Naive thymus-derived CD8-positive, alpha-beta T cell (primary cell): ENCODE results near the gene PHKB. TPM values are rescaled to one million over a fixed set of nuclear protein-coding genes. Genes with fewer than 3 reads are reported as not detected.
A peak's percentile ranks its signal among the peaks of the same experiment; 100 is the strongest.
"Not testable (repeated sequence)": the region's sequence is repeated elsewhere in the genome, so short reads cannot be mapped to it uniquely, and the experiment has no call there.

ENCODE experiments used
- ATAC-seq, 2 donors: fragments of 150-1000 bp; cut with Tn5 transposase in 1 of 2; sonication (Bioruptor Pico), chemical (Tn5 transposase) in 1 of 2; 1 replicate in 1 of 2; 2 replicates in 1 of 2; pipeline ENCODE4 v1.10.0; 2021; ENCODE audit warnings: mild to moderate bottlenecking in 2 of 2, moderate library complexity in 2 of 2
- POLR2A ChIA-PET: fragments of 350-600 bp; sonication (Branson Sonifier 250); formaldehyde crosslinking; loops from one replicate; lab custom pipeline; 2021; ENCODE audit warnings: antibody characterized with exemption; lab: Charles Lee
- DNase-seq, 10 donors: peaks; one replicate each; pipeline versions ENCODE4 v3.0.0 to v3.0.0-alpha.2; 2020 to 2022
- H3K27ac Mint-ChIP-seq, 10 donors: one replicate each; pipeline ENCODE4 v1.8.0; 2020 to 2022; ENCODE audit warnings: mild to moderate bottlenecking in 10 of 10, mixed read lengths in 10 of 10, moderate library complexity in 4 of 10, inconsistent platforms in 1 of 10
- H3K27me3 Mint-ChIP-seq, 5 donors: one replicate each; pipeline ENCODE4 v1.8.0; 2021 to 2022; ENCODE audit warnings: mixed read lengths in 5 of 5
- H3K36me3 Mint-ChIP-seq, 3 donors: one replicate each; pipeline ENCODE4 v1.8.0; 2020 to 2022; ENCODE audit warnings: mixed read lengths in 3 of 3, mild to moderate bottlenecking in 2 of 3, inconsistent platforms in 1 of 3
- H3K4me1 Mint-ChIP-seq, 4 donors: one replicate each; pipeline ENCODE4 v1.8.0; 2021 to 2022; ENCODE audit warnings: mixed read lengths in 4 of 4
- H3K4me3 Mint-ChIP-seq, 10 donors: one replicate each; pipeline ENCODE4 v1.8.0; 2020 to 2022; ENCODE audit warnings: mild to moderate bottlenecking in 10 of 10, mixed read lengths in 10 of 10, moderate library complexity in 6 of 10, inconsistent platforms in 1 of 10
- H3K9me3 Mint-ChIP-seq, 9 donors: one replicate each; pipeline ENCODE4 v1.8.0; 2020 to 2022; ENCODE audit warnings: mixed read lengths in 9 of 9, mild to moderate bottlenecking in 3 of 9, inconsistent platforms in 1 of 9, moderate library complexity in 1 of 9
- polyA plus RNA-seq, 3 donors: library from polyadenylated mRNA; unstranded; fragments of 300-500 nt; fragmentation: Illumina TruSeq; gene quantifications; one replicate each; pipeline ENCODE4 v1.2.3, GENCODE V29; 2021
- total RNA-seq, 8 experiments: library from RNA in 2 of 8; stranded (reverse) in 2 of 8; gene quantifications; one replicate each; pipeline ENCODE4 v1.2.3 and lab custom pipeline; 2021 to 2026

The PHKB gene
- total and polyA plus RNA-seq, 5 experiments from 2014 or later: 25.1 to 48.6 (median 34.2) TPM

- H3K4me1 Mint-ChIP-seq: peaks cover 27 to 61% (median 58%) of the 10 kb centered on the region in 4 donors
These were observed 2.8 kb upstream of the PHKB start for GRCh38 chr16:47458331-47458730.

DNA sequence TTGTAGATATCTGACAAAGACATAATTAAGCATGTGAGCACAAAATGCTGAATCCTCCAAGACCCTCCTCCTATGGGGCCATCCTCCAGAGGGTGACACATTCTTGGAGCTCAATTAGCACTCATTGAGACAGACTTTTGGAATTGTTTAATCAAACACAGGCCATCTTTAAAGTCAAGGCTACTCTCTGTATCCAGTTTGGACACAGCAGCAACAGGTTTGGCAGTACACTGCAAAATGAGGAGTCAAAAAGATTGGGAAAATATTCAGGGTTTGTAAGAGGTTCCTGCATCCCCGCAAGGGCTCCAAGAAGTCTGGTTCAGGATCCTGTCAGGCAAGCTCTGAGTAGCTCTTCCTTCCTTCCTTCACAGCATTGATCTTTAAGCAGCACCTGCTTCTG lies 1.5 kb upstream of the PHKB start:
- peak overlapping the region; percentile 93 to 99 (median 97) for H3K27ac Mint-ChIP-seq
- POLR2A ChIA-PET: no interaction called here
- no peak for ATAC-seq
- no peaks in the 10 kb centered on the region for H3K27me3 Mint-ChIP-seq
- no peak for DNase-seq
- peaks cover 32 to 68% (median 65%) of the 10 kb centered on the region in 4 donors for H3K4me1 Mint-ChIP-seq
- peaks cover 0 to 43% (median 15%) of the 10 kb centered on the region in 3 donors for H3K36me3 Mint-ChIP-seq
- peak overlapping the region; percentile 90 to 99 (median 96) for H3K4me3 Mint-ChIP-seq
- no peaks in the 10 kb centered on the region for H3K9me3 Mint-ChIP-seq

More at GRCh38 chr16:47458331-47458730, 2.8 kb upstream of the PHKB start:
- Mint-ChIP-seq H3K27ac (peak overlapping the region in 2 of 10 donors; percentile 14 to 23), H3K36me3 (peaks cover 5 to 45% (median 23%) of the 10 kb centered on the region in 3 donors), H3K9me3 (no peaks in the 10 kb centered on the region), H3K4me3 (peak overlapping the region in 1 of 10 donors; percentile 31), H3K27me3 (no peaks in the 10 kb centered on the region)
- POLR2A ChIA-PET: no interaction called here
- DNase-seq (no peak), ATAC-seq (no peak)

DNA sequence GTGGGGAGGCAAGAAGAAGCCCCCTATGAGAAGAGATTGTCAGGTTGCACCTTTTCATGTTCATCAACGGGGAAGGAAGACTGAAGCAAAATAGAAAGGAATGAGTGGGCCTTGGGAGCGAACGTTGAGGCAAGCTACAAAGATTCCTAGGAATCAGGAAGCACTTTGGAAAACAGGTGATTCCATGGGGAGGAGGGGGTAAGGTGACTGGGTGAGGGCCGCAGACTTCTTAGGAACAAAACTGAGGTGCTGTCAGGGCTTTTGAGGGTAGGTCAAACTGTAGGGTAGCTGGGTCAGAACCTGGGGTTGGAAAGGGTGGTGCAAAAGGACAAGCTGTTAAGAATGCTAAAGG lies 796 bp upstream of the PHKB start:
- POLR2A ChIA-PET: interaction anchor here (1.9 kb wide), 2 partner anchors 14 to 487 kb away, joined by 7 to 11 read pairs; partner anchors contain the start of gene DNAJA2
- DNase-seq: peak in 2 of 10 donors; percentile 1 to 2
- H3K9me3 Mint-ChIP-seq: no peaks in the 10 kb centered on the region
- peaks cover 0 to 40% (median 11%) of the 10 kb centered on the region in 3 donors for H3K36me3 Mint-ChIP-seq
- H3K27me3 Mint-ChIP-seq: no peaks in the 10 kb centered on the region
- no peak for ATAC-seq
- H3K4me1 Mint-ChIP-seq: peaks cover 29 to 69% (median 66%) of the 10 kb centered on the region in 4 donors
- H3K4me3 Mint-ChIP-seq: peak overlapping the region; percentile 90 to 99 (median 96)
- H3K27ac Mint-ChIP-seq: peak overlapping the region; percentile 93 to 99 (median 97)

DNA sequence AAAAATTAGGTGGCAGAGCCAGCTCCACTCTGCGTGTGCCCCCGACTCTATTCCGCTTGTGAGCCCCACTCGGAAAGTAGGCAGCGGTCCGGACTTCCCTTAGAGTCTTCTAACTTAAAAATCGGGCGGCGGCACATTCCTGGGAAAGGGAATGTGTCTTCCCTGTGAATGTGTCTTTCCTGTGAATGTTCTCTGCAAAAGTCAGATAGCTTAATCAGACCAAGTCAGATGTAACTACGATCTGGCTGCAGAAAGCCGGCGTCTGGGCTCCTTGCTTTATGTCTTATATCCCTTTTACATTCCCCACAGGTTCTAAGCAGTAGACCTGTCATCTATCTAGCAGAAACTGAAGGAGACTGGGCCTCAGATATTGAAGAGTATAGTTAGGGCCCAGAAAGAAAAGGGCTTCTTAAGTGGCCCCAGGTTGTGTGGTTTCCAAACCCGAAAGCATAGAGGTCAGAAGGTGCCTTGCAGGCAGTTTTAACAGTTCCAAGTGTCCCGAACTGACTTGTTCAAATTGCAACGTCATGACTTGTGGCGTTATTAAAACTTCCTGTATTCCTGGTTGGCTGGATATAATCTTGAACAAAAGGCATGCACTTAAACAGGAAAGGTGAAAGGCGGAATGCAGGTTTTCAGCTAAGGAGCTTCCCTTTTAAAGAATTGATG lies 601 bp downstream of the PHKB start:
- H3K27ac Mint-ChIP-seq: peak overlapping the region; percentile 73 to 99 (median 96)
- POLR2A ChIA-PET: interaction anchor here (0.6 to 1.9 kb wide), 7 partner anchors 12 to 892 kb away, joined by 3 to 11 read pairs (median 4); partner anchors contain the start of gene DNAJA2
- H3K27me3 Mint-ChIP-seq: no peaks in the 10 kb centered on the region
- DNase-seq: peak in 3 of 10 donors; percentile 23 to 29 (median 28)
- peaks cover 29 to 79% (median 68%) of the 10 kb centered on the region in 4 donors for H3K4me1 Mint-ChIP-seq
- ATAC-seq: no peak
- peaks cover 0 to 28% (median 11%) of the 10 kb centered on the region in 3 donors for H3K36me3 Mint-ChIP-seq
- peak overlapping the region; percentile 90 to 99 (median 96) for H3K4me3 Mint-ChIP-seq
- H3K9me3 Mint-ChIP-seq: no peaks in the 10 kb centered on the region

GRCh38 chr16:47463771-47464624 lies 2.9 kb downstream of the PHKB start:
- no peaks in the 10 kb centered on the region for H3K9me3 Mint-ChIP-seq
- peaks cover 28 to 74% (median 67%) of the 10 kb centered on the region in 4 donors for H3K4me1 Mint-ChIP-seq
- no peaks in the 10 kb centered on the region for H3K27me3 Mint-ChIP-seq
- POLR2A ChIA-PET: no interaction called here
- DNase-seq: no peak
- ATAC-seq: no peak
- peaks cover 0 to 21% (median 1%) of the 10 kb centered on the region in 3 donors for H3K36me3 Mint-ChIP-seq
- peak overlapping the region in 8 of 10 donors; percentile 6 to 66 (median 34) for H3K4me3 Mint-ChIP-seq
- peak overlapping the region in 6 of 10 donors; percentile 12 to 73 (median 44) for H3K27ac Mint-ChIP-seq

GRCh38 chr16:47465919-47466630 lies 4.9 kb downstream of the PHKB start:
- H3K27me3 Mint-ChIP-seq: no peaks in the 10 kb centered on the region
- H3K4me3 Mint-ChIP-seq: no peak overlapping the region
- ATAC-seq (no peak), DNase-seq (no peak)
- peaks cover 23 to 74% (median 53%) of the 10 kb centered on the region in 4 donors for H3K4me1 Mint-ChIP-seq
- H3K27ac Mint-ChIP-seq: peak overlapping the region in 1 of 10 donors; percentile 17
- POLR2A ChIA-PET: no interaction called here
- peaks cover 2 to 24% (median 3%) of the 10 kb centered on the region in 3 donors for H3K36me3 Mint-ChIP-seq
- H3K9me3 Mint-ChIP-seq: no peaks in the 10 kb centered on the region

- peaks cover 4 to 26% (median 5%) of the 10 kb centered on the region in 3 donors for H3K36me3 Mint-ChIP-seq
- peak overlapping the region in 1 of 10 donors; percentile 19 for H3K27ac Mint-ChIP-seq
- H3K4me1 Mint-ChIP-seq: peaks cover 19 to 63% (median 47%) of the 10 kb centered on the region in 4 donors
- no peak overlapping the region for H3K4me3 Mint-ChIP-seq
- DNase-seq: no peak
- H3K27me3 Mint-ChIP-seq: no peaks in the 10 kb centered on the region
- no peak for ATAC-seq
- H3K9me3 Mint-ChIP-seq: no peaks in the 10 kb centered on the region
- POLR2A ChIA-PET: no interaction called here
These were observed 6.4 kb downstream of the PHKB start for GRCh38 chr16:47467501-47467900.

- not testable (repeated sequence) for H3K27me3 Mint-ChIP-seq, H3K27ac Mint-ChIP-seq, H3K4me3 Mint-ChIP-seq, DNase-seq, H3K9me3 Mint-ChIP-seq, ATAC-seq
- Mint-ChIP-seq H3K4me1 (peaks cover 17 to 56% (median 40%) of the 10 kb centered on the region in 4 donors), H3K36me3 (peaks cover 4 to 26% (median 5%) of the 10 kb centered on the region in 3 donors)
- POLR2A ChIA-PET: interaction anchor here (0.5 kb wide), 1 partner anchor 12 kb away, joined by 6 read pairs; no protein-coding TSS in a partner anchor
These were observed 7.0 kb downstream of the PHKB start for GRCh38 chr16:47468070-47468689.

DNA sequence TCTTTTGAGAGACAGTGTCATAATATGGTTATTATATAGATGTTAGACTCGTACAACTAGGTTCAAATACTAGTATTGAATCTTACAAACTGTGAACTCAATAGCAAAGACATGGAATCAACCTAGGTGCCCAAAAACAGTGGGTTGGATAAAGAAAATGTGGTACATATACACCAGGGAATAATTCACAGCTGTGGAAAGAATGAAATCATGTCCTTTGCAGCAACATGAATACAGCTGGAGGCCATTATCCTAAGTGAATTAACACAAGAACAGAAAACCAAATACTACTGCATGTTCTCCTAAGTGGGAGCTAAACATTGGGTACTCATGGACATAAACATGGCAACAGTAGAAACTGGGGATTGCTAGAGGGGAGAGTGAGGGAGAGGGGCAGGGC lies 8.1 kb downstream of the PHKB start:
- H3K27ac Mint-ChIP-seq: peak overlapping the region in 1 of 10 donors; percentile 25
- H3K4me3 Mint-ChIP-seq: no peak overlapping the region
- ATAC-seq (no peak), DNase-seq (no peak)
- no peaks in the 10 kb centered on the region for H3K9me3 Mint-ChIP-seq
- peaks cover 4 to 22% (median 5%) of the 10 kb centered on the region in 3 donors for H3K36me3 Mint-ChIP-seq
- POLR2A ChIA-PET: no interaction called here
- H3K4me1 Mint-ChIP-seq: peaks cover 15 to 48% (median 31%) of the 10 kb centered on the region in 4 donors
- no peaks in the 10 kb centered on the region for H3K27me3 Mint-ChIP-seq

DNA sequence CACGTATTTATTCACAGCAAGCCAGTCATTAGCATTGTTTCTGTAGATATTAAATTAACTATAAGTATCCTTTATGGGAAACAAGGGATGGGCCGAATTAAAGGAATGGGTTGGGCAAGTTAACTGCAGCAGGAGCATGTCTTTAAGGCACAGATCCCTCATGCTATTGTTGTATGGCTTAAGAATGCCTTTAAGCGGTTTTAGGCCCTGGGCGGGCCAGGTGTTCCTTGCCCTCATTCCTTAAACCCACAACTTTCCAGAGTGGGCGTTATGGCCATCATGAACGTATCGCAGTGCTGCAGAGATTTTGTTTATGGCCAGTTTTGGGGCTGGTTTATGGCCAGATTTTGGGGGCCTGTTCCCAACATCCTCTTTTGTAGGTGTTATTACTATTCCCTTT lies 9.1 kb downstream of the PHKB start:
- peaks cover 15 to 45% (median 26%) of the 10 kb centered on the region in 4 donors for H3K4me1 Mint-ChIP-seq

GRCh38 chr16:47470810-47471209 lies 9.7 kb downstream of the PHKB start:
- POLR2A ChIA-PET: no interaction called here
- no peak for DNase-seq
- Mint-ChIP-seq H3K27ac (no peak overlapping the region), H3K9me3 (no peaks in the 10 kb centered on the region), H3K4me3 (no peak overlapping the region), H3K36me3 (peaks cover 4 to 19% (median 4%) of the 10 kb centered on the region in 3 donors), H3K27me3 (no peaks in the 10 kb centered on the region), H3K4me1 (peaks cover 15 to 39% (median 22%) of the 10 kb centered on the region in 4 donors)
- no peak for ATAC-seq

More for the DNA sequence above, 9.1 kb downstream of the PHKB start:
- H3K27me3 Mint-ChIP-seq: no peaks in the 10 kb centered on the region
- DNase-seq (no peak), ATAC-seq (no peak)
- H3K27ac Mint-ChIP-seq: peak overlapping the region in 1 of 10 donors; percentile 16
- H3K4me3 Mint-ChIP-seq: no peak overlapping the region
- peaks cover 4 to 19% (median 5%) of the 10 kb centered on the region in 3 donors for H3K36me3 Mint-ChIP-seq
- POLR2A ChIA-PET: no interaction called here
- no peaks in the 10 kb centered on the region for H3K9me3 Mint-ChIP-seq
